Measurements from ENCODE around the gene GATA3. TPM values are rescaled to one million over a fixed set of nuclear protein-coding genes. Genes with fewer than 3 reads are reported as not detected.

GATA3 gene
- total and polyA plus RNA-seq, 2 of the 8 experiments (the other 6 are each of a cell fraction or from before 2014, with no cell fraction given), result 0.02 to 0.43 TPM

GRCh38 chr10:8049865-8050555 is 4.5 kb upstream of the GATA3 start:
- H3K4ac ChIP-seq (replicated peaks; ENCODE audit: insufficient read length, low read depth, low read length), result no peak overlapping the region
- peaks cover 69 to 98% (median 95%) of the 10 kb centered on the region in 4 experiments for H3K27me3 ChIP-seq (replicated peaks in 1 of 4; ENCODE audit: control insufficient read depth in 3 of 4, extremely low read depth in 1 of 4, insufficient read depth in 3 of 4, low read length in 3 of 4)
- no peak overlapping the region for H2BK12ac ChIP-seq (ENCODE audit: low read depth, low read length)
- H3K4me3 ChIP-seq (ENCODE audit: extremely low read depth in 1 of 4, insufficient read depth in 2 of 4, low read depth in 3 of 4, low read length in 4 of 4), result peak overlapping the region; percentile 21 to 55 (median 36); a peak in 7 of 8 replicates
- no peak for FAIRE-seq
- no peak overlapping the region for H3K9ac ChIP-seq (replicated peaks in 1 of 4; ENCODE audit: extremely low read depth in 1 of 4, low read depth in 3 of 4, low read length in 3 of 4)
- no peaks in the 10 kb centered on the region for H3K79me1 ChIP-seq (ENCODE audit: low read depth, low read length)
- H3K14ac ChIP-seq (ENCODE audit: insufficient read length), result no peak overlapping the region
- no peak overlapping the region for H3K27ac ChIP-seq (ENCODE audit: low read depth, low read length)
- H3K23me2 ChIP-seq (ENCODE audit: low read depth, low read length), result peaks cover 14% of the 10 kb centered on the region
- H2BK15ac ChIP-seq (ENCODE audit: low read length), result 0 out of 2 replicates have a peak overlapping the region, but pooled peaks have one; percentile 16
- POLR2A ChIA-PET (ENCODE audit: partially characterized antibody), result interaction anchor here (1.2 to 1.8 kb wide), 3 partner anchors 13 to 16 kb away, joined by 4 to 10 read pairs (median 10); no protein-coding TSS in a partner anchor
- no peaks in the 10 kb centered on the region; a peak in 1 of 8 replicates for H3K36me3 ChIP-seq (ENCODE audit: control insufficient read depth in 2 of 4, insufficient read depth in 4 of 4, low read length in 3 of 4)
- DNase-seq (ENCODE audit: low read depth in 1 of 2, low spot score in 2 of 2), result peak in 1 of 2 experiments; percentile 82
- H3K79me2 ChIP-seq (ENCODE audit: control insufficient read depth in 1 of 2, insufficient read depth in 2 of 2, low read length in 2 of 2), result no peaks in the 10 kb centered on the region
- H2BK5ac ChIP-seq (ENCODE audit: low read depth, low read length), result no peak overlapping the region
- peaks cover 14 to 58% (median 29%) of the 10 kb centered on the region in 4 experiments for H3K4me1 ChIP-seq (replicated peaks in 1 of 4; ENCODE audit: control insufficient read depth in 3 of 4, insufficient read depth in 4 of 4, low read length in 3 of 4)
- WGBS, 2 experiments (ENCODE audit: extremely low coverage in 1 of 2, insufficient coverage in 1 of 2, insufficient read length in 1 of 2, insufficient replicate concordance in 2 of 2, low coverage in 1 of 2, low lambda C conversion rate in 2 of 2, missing lambda C conversion rate in 1 of 2), result 2% methylated on average over 50 of the region's 68 CpGs; no CpG with 5 or more reads in 1 of the 2 experiments
- H3K4me2 ChIP-seq (ENCODE audit: insufficient read depth in 1 of 2, low read depth in 2 of 2, low read length in 2 of 2), result peak overlapping the region; percentile 79 to 84
- H4K5ac ChIP-seq (ENCODE audit: insufficient read length, low read depth, low read length), result no peak overlapping the region
- H3K18ac ChIP-seq (ENCODE audit: extremely low read depth, low read length), result peak overlapping the region; percentile 48
- H3K9me3 ChIP-seq (ENCODE audit: insufficient read depth in 2 of 2, low read depth in 1 of 2, low read length in 1 of 2), result no peaks in the 10 kb centered on the region
- no peak overlapping the region for H3K56ac ChIP-seq (replicated peaks; ENCODE audit: insufficient read length, low read depth, low read length)
- peaks cover 21 to 24% of the 10 kb centered on the region in 2 experiments for H4K20me1 ChIP-seq (replicated peaks in 1 of 2; ENCODE audit: control insufficient read depth in 1 of 2, insufficient read depth in 2 of 2, low read length in 2 of 2)
- no peak overlapping the region for H2BK20ac ChIP-seq (ENCODE audit: low read length)
- H2BK120ac ChIP-seq (replicated peaks; ENCODE audit: low read depth, low read length), result no peak overlapping the region
- H2AK5ac ChIP-seq (ENCODE audit: low read depth, low read length), result no peak overlapping the region
- peak overlapping the region; percentile 45 for H4K8ac ChIP-seq (ENCODE audit: extremely low read depth, insufficient read depth, low read length)
- no peak overlapping the region for H2AFZ ChIP-seq (ENCODE audit: low read length)
- CTCF ChIA-PET (ENCODE audit: partially characterized antibody), result interaction anchor here (0.7 to 2.0 kb wide), 4 partner anchors 8 to 176 kb away, joined by 3 to 7 read pairs (median 4); no protein-coding TSS in a partner anchor
- no peak overlapping the region for H4K91ac ChIP-seq (replicated peaks; ENCODE audit: insufficient read length, low read length)
- H3K23ac ChIP-seq (ENCODE audit: insufficient read length), result no peak overlapping the region
- TF ChIP-seq MAFK (IDR thresholded peaks at IDR 0.05; ENCODE audit: low read depth, low read length) (no peak), ATF3 (IDR thresholded peaks at IDR 0.05; ENCODE audit: insufficient read depth, low read depth, low read length) (no peak), YY1 (IDR thresholded peaks at IDR 0.05; ENCODE audit: low read depth, low read length) (no peak), CTCF (IDR thresholded peaks at IDR 0.05; ENCODE audit: control extremely low read depth in 1 of 3, insufficient read depth in 1 of 3, low read depth in 1 of 3, low read length in 3 of 3) (no peak), CTBP2 (IDR thresholded peaks at IDR 0.05; ENCODE audit: borderline replicate concordance, insufficient read depth, insufficient read length, low read length) (peak; percentile 23), CBX8 (IDR thresholded peaks at IDR 0.05; ENCODE audit: borderline replicate concordance, low read depth, low read length) (no peak), RNF2 (IDR thresholded peaks at IDR 0.05; ENCODE audit: borderline replicate concordance, low read depth, low read length, missing control alignments, poor library complexity, severe bottlenecking) (peak; percentile 65), PHF8 (conservative IDR thresholded peaks at IDR 0.05; ENCODE audit: low read depth, low read length) (no peak)

Data from H1 (cell line).